ENCODE measurements around the gene PTPRH.
"Not testable (repeated sequence)": the region's sequence is repeated elsewhere in the genome, so short reads cannot be mapped to it uniquely, and the experiment has no call there.

The PTPRH gene

GRCh38 chr19:55179606-55180484 lies 29.5 kb downstream of the PTPRH start, which contains the start of gene SYT5:
Gene SYT5, minus strand, starts transcription at chr19:55180289. Its CDS starts 1,248 bp downstream, at chr19:55179041.
- DNase-seq = no peak

DNA sequence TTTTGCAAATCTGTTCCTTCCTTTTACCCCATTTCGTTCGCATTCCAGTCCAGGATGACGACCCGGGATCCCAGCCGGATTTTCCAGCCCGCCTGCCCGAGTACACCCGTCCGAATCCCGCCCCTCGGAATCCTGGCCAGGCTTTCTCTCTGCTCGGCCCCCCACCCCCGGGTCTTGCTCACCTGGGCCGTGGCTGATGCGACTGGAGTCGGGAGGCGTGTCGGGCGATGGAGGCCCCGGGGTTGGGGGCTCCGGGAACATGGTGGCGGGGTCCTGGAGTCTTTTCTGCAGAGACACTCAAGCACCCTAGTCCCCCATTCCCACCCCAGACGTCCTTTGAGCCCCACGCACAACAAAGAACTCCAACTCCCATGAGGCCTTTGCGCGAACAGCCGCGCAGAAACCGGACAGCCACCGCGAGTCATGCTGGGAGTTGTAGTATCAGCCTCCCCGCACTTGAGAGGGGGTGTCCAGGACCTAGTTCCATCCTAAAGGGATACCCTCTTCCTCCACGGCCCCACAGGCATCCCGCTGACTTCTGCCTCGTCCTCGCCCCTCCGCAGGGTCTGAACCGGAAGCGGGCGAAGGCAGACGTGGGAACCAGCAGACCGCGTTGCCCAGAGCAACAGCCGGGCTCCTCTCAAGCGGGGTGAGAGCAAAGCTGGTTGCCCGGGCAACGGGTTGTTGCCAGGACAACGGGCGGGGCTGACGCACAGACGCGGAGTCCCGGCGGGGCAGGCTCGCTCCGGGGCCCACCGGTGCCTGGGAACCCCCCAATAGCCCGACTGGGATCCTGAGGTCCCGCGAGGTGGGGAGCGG lies 30.3 kb downstream of the PTPRH start:
- DNase-seq = no peak

DNA sequence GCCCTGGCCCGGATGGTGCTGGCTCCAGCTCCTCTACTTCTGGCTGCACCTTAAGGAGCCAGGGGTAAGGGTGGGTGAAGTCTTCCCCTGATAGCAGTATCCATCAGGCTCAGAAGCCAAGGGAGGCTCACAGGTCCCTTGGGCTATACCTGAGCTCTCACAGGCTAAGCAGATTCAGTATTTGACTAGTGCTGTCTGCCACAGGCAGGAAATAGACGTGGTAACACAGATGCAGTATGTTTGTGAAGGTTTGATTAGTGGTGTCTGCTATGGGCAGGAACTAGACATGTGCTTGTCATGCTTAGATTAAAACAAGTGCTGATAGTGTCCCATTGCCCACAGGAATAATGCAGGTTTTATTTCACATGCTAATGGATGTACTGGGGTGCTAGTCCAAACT lies 33.2 kb downstream of the PTPRH start:
- no peak for DNase-seq

DNA sequence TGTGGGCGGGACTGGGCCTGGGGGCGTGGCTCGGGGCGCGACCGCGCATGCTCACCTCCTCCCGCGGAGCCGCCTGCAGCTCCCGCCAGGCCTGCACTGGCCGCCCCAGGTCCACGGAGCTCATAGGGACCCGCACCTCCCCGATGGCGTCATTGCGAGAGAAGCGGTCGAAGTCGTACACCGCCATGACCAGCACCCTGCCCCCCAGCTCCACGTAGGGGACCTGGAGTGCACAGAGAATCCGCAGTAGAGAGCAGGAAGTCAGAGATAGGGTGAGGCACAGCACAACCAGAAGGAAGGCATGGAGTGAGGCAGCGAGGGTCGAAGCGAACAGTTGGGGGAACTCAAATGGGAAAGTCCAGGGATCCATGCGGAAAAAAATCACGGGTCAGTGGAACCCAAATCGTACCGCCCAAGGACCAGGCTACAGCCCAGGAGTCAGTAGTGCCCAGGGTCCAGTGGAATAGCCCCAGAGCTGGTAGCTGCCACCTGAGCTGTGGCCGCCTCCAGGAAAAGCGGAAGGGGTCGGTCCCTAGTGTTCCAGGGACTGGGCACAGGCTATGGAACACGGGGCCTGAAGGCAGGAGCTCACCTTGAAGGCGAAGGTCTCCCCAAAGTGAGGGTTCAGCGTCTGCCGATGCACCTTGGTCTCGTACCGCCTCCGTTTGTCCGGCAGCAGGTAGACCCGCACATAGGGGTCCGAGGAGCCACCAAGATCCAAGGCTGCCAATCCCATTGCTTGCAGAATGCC lies 34.0 kb downstream of the PTPRH start:
- DNase-seq = no peak

GRCh38 chr19:55174425-55175116 lies 34.7 kb downstream of the PTPRH start:
- no peak for DNase-seq

DNA sequence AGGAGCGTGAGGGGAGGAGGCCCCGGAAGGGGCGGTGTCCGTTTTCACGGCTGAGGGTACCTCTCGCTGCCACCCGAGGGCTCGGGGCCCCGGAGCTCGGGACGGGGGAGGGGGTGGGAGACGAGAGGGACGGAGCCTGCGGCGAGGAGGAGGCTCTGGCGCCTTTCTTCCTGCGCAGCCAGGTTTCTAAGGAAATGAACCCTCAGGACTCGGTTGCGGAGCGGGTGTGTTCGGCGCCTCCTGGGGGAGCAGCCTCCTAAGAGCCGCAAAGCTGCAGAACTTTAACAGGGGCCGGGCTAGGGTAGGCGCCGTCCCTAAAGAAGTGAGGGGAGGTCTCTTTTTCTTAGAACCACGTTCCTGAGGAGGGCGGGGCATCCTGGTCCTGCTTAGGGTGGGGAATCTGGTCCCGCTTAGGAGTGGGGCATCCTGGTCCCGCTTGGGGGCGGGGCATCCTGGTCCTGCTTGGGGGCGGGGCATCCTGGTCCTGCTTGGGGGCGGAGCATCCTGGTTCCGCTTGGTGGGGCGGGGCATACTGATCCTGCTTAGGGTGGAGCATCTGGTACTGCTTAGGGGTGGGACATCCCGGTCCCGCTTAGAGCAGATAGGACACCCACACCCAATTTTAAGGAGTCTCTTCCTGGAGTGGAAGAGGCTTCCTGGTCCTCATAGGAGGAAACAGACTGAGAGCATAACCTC lies 35.4 kb downstream of the PTPRH start:
- DNase-seq = no peak

- DNase-seq = no peak
Measured at GRCh38 chr19:55173186-55173713, 36.1 kb downstream of the PTPRH start.

DNA sequence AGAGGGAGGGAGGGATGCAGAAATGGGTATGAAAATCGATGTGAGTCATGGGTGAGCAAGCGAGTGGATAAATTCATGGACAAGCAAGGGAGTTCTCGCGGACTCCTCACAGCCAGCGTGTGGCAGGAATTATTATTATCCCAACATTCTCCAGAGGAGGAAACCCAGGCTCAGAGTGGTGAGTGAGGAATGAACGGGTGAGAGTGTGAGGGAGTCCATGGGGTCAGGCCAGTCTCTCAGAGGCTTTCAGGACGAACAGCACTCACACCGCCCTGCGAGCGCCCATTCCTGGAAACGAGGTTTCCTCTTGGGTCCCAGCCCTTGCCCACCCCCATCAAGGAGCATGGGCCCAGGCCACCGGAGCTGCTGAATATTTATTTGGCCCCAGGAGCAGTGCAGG lies 36.6 kb downstream of the PTPRH start:
- no peak for DNase-seq

DNA sequence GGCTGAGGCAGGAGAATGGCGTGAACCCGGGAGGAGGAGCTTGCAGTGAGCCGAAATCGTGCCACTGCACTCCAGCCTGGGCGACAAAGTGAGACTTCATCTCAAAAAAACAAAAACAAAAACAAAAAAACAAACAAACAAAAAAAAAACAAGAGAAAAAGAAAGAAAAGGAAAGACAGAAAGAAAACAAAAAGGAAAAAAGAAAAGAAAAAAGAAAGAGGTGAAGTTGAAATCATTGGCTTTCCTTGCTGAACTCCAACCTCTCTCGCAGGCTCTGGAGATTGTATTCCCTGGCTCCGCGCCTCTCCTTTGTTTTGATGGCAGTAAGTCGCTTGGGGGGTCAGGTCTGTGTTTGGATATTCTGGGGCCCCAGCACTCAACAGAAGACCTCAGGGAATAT lies 37.0 kb downstream of the PTPRH start:
- DNase-seq = not testable (repeated sequence)

DNA sequence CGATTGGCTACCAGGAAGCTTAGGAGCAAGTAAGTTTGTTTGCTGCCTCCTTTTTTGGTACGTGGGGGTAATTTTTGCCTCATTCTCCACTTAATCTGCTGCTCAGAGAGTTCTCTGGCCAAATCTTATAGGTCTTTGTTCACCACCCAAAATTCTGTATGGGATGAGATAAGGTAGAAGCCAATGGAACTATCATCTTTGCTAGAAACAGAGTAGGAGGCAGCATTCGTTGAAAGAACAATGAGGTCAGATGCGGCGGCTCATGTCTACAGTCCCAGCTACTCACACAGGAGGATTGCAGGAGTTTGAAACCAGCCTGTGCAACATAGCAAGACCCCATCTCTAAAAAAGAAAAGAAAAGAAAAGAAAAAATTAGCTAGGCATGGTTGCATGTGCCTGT lies 37.9 kb downstream of the PTPRH start:
- no peak for DNase-seq

DNA sequence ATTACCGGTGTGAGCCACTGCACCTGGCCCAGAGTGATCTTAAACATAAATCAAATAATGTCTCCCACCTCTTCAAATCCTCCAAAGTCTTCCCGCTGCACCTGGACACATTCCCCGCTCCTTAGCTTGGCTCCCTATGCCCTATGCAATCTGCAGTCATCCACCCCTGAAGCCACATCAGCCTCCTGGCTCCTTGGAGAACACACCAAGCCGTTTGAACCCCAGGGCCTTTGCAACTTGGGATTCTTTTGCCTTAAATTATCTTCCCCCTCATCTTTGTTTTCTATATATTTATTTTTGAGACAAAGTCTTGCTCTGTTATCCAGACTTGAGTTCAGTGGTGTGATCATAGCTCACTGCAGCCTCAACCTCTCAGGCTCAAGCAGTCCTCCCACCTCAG lies 40.2 kb downstream of the PTPRH start:
- no peak for DNase-seq

GRCh38 chr19:55166530-55167268 lies 42.6 kb downstream of the PTPRH start, which contains the start of gene DNAAF3:
Gene DNAAF3, minus strand, starts transcription at chr19:55166613. Its CDS starts 200 bp downstream, at chr19:55166413.
- no peak for DNase-seq

DNA sequence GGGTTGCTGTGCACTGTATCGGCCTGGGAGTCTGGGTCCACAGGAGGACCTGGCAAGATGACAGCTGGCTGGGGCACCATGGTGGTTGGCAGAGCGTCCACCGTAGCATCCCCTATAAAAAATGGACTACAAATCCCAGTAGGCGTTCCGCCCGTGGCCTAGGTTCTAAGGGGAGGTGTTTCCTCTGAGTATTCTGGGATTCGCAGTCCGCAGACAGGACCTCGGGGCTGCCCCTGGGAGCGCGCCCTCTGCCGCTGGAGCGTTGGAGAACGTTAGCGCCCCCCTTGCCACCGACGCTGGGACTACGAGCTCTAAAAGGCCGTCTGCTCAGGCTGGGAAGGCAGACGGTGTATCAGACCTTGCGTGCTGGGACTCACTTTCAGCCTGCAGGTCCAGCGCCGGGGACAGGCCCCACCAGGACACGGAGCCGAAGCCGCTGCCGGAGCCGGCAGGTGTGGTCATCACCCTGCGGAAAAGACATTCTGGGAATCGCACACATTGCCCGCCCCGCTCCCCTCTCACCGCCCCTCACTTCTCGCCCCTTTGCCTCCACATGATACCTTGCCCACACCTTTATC lies 43.3 kb downstream of the PTPRH start:
- DNase-seq = no peak

DNA sequence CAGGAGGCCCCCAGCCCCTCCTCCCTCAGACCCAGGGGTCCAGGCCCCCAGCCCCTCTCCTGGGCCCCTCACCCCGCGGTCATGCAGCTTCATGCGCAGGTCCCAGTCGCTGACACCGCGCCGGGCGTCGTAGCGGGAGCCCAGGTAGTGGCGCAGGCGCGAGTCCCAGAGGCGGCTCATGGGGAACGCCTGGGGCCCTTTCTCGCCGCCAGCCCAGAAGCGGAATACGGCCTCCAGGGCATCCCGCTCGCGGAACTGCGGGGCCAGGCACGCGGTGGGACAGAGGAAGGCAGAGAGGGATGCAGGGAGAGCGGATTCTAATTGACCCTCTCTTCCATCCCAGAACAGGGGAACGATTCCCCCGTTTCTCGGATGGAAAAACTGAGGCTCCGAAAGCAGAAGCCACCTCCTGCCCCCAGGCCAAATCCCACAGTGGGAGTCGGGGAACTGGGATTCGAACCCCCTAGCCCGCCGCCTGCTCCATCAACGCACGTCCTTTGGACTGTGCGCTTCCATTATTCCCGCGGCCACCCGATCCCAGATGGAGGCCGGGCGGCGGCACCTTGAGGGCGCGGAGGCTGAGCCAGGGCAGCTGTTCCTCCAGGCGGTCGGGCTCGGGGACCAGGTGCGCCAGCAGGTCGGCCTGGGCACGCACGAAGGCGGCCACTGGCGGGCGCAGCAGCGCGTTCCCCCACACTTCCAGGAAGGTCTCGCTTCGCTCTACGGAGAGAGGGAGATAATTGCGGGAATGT lies 47.6 kb downstream of the PTPRH start:
- no peak for DNase-seq

DNA sequence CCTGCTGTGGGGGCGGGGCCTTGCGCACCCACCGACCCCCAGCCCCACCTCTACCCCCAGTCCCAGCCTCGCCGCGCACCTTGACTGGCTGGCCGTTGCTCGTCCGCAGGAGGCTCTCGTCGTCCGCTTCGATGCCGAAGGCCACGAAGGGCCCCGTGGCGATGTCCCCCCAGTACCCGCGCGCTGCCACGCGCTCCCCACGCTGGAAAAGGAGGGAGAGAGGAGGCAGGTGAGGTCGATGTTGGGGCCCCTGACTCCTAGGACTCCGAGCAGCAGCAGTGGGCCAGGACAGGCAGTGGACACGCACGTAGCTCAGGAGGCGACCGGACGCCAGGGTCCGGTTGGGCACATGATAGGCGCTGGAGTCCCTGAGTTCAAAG lies 48.3 kb downstream of the PTPRH start:
- DNase-seq = no peak

DNA sequence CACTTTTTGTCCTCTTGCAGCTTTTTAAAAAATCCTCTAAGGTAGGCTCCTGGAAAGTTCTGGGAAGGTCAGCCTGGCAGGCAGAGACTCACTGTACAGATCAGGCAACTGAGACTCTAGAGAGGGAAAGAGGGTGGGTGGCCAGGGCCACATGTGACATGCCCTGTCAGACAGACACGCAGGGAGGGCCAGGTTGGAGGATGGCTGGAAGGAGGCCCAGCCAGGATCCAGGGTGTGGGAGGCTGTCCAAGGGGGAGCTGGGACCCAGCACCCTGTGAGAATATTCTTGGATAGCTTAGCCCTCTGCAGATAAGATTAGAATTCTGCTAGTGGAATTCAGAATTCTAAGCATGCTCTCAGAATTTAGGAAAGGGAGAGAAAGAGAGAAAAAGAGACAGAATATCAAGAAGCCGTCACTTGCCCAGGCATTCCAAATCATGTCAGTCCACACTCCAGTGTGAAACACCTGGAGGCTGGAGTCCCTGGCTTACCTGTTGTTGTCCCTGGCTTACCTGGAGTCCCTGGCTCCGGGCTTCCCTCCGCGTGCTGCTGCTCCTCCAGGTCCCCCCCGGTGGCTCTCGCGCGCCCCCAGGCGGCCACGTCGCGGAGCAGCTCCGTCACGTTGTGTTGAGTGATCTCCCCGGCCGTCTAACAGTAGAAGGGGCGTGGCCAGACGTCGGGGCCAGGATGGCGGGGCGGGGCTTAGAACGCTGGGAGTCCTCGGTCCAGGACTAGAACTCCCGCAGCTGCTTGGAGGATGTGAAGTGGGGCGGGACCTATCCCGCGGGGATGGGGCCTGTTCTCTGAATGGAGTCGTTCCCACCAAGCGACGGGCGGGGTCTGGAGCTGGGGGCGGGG lies 48.9 kb downstream of the PTPRH start:
- DNase-seq = no peak

- no peak for DNase-seq
Measured at GRCh38 chr19:55158848-55159749, 50.2 kb downstream of the PTPRH start.

DNA sequence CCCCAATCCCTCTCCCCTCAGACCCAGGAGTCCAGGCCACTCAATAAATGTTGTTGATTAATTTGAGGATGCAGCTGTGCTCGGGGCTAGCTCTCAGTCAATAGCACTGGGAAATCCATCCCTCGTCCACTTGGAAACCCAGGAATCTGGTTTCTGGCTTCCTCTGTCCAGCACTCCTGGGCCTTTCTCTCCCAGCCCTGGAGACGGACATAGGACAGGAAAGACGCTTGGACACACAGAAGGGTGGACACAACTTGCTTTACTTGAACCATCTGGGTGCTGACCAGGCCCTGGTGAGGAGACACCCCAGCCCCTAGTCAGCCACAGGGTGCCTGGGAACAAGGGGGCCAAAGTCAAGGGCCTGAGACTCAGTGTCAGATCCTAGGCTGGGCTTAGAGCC lies 50.9 kb downstream of the PTPRH start:
- DNase-seq = no peak

Data from cortex of kidney (tissue), 1 donor.